Activated CD4-positive, alpha-beta T cell treated with anti-CD3 and anti-CD28 coated beads, Interleukin-2, amount 50 U/mL, for 1 hour (primary cell): ENCODE measurements around the gene PIEZO1.

Experiments
- DNase-seq: peaks from one replicate; pipeline ENCODE4 v3.0.0-alpha.2; 2020

PIEZO1 gene

GRCh38 chr16:88715312-88716190 lies 69.5 kb downstream of the PIEZO1 start:
- no peak for DNase-seq

- DNase-seq = no peak
These were observed 70.4 kb downstream of the PIEZO1 start for GRCh38 chr16:88714420-88715302.

GRCh38 chr16:88713568-88714419 lies 71.2 kb downstream of the PIEZO1 start:
- DNase-seq = no peak

- DNase-seq = no peak
These were observed 72.0 kb downstream of the PIEZO1 start for GRCh38 chr16:88713054-88713453.

- no peak for DNase-seq
These were observed 72.5 kb downstream of the PIEZO1 start for GRCh38 chr16:88712362-88712979.

- DNase-seq = no peak
These were observed 73.2 kb downstream of the PIEZO1 start for GRCh38 chr16:88711750-88712340.

- DNase-seq = no peak
These were observed 74.5 kb downstream of the PIEZO1 start for GRCh38 chr16:88710556-88710955.

GRCh38 chr16:88706965-88707826 lies 77.8 kb downstream of the PIEZO1 start:
- DNase-seq = no peak

GRCh38 chr16:88706229-88706964 lies 78.6 kb downstream of the PIEZO1 start, which contains the start of the genes CTU2 and RNF166:
Gene CTU2 (plus strand): TSS chr16:88706503. CDS start chr16:88706531, 28 bp downstream.
Gene RNF166 (minus strand): TSS chr16:88706408. CDS start chr16:88706325, 83 bp downstream.
- peak; percentile 91 for DNase-seq

- peak; percentile 11 for DNase-seq
These were observed 79.2 kb downstream of the PIEZO1 start for GRCh38 chr16:88705801-88706228.

GRCh38 chr16:88705076-88705684 lies 79.8 kb downstream of the PIEZO1 start:
- DNase-seq = peak; percentile 43

GRCh38 chr16:88703486-88704309 lies 81.3 kb downstream of the PIEZO1 start:
- peak; percentile 64 for DNase-seq

- no peak for DNase-seq
These were observed 82.4 kb downstream of the PIEZO1 start for GRCh38 chr16:88702371-88703210.

GRCh38 chr16:88701581-88702370 lies 83.2 kb downstream of the PIEZO1 start:
- DNase-seq = peak; percentile 12

- DNase-seq = peak; percentile 95
These were observed 84.2 kb downstream of the PIEZO1 start for GRCh38 chr16:88700636-88701482.

- no peak for DNase-seq
These were observed 84.7 kb downstream of the PIEZO1 start for GRCh38 chr16:88700322-88700635.
